IPS DF 6.9 (cell line): ENCODE data around the gene PRKN.
A peak's percentile ranks its signal among the peaks of the same experiment; 100 is the strongest.

ENCODE experiments used
- DNase-seq: peaks from one replicate; pipeline ENCODE4 v3.0.0-alpha.2; 2013; ENCODE audit warnings: low read depth, low spot score
- H3K27ac ChIP-seq: one replicate; pipeline ENCODE4 v1.5.1; 2013; ENCODE audit warnings: low read length, control low read depth
- H3K27me3 ChIP-seq: 2 replicates; pipeline ENCODE4 v1.6.1; 2013; ENCODE audit warnings: mild to moderate bottlenecking, low read length; ENCODE audit not compliant: control insufficient read depth, insufficient read depth
- H3K36me3 ChIP-seq: 2 replicates; pipeline ENCODE4 v1.6.1; 2013; ENCODE audit warnings: low read length; ENCODE audit not compliant: control insufficient read depth, insufficient read depth
- H3K4me1 ChIP-seq: 2 replicates; pipeline ENCODE4 v1.6.1; 2013; ENCODE audit warnings: low read length; ENCODE audit not compliant: control insufficient read depth, insufficient read depth
- H3K4me3 ChIP-seq: 2 replicates; pipeline ENCODE4 v1.5.1; 2013; ENCODE audit warnings: mild to moderate bottlenecking, low read length
- H3K9me3 ChIP-seq: 2 replicates; pipeline ENCODE4 v1.6.1; 2013; ENCODE audit warnings: low read length, inconsistent platforms; ENCODE audit not compliant: control insufficient read depth, insufficient read depth
- WGBS: extraction: QIAGEN DNeasy Blood & Tissue Kit; methylation state at CpG from one replicate; pipeline ENCODE4 v1.1.7; 2013; ENCODE audit warnings: mixed read lengths, missing lambda C conversion rate; ENCODE audit not compliant: insufficient read length, insufficient coverage; 5-methylcytosine and 5-hydroxymethylcytosine counted together

PRKN gene

GRCh38 chr6:161449521-161449920 lies 1278.0 kb downstream of the PRKN start:
- Histone ChIP-seq H3K9me3 (no peaks in the 10 kb centered on the region), H3K27me3 (no peaks in the 10 kb centered on the region), H3K4me1 (no peaks in the 10 kb centered on the region), H3K27ac (no peak overlapping the region), H3K36me3 (no peaks in the 10 kb centered on the region), H3K4me3 (no peak overlapping the region)
- WGBS = no CpG with 5 or more reads among the region's 3 CpGs
- DNase-seq = no peak

GRCh38 chr6:161446949-161447348 lies 1280.6 kb downstream of the PRKN start:
- Histone ChIP-seq H3K4me3 (no peak overlapping the region), H3K36me3 (no peaks in the 10 kb centered on the region)
- no CpG with 5 or more reads among the region's 7 CpGs for WGBS

GRCh38 chr6:161446296-161446925 lies 1281.2 kb downstream of the PRKN start:
- no peak overlapping the region for H3K4me3 ChIP-seq
- no peaks in the 10 kb centered on the region for H3K27me3 ChIP-seq
- H3K9me3 ChIP-seq = no peaks in the 10 kb centered on the region
- 100% methylated on average over 1 of the region's 6 CpGs for WGBS
- H3K4me1 ChIP-seq = peaks cover 2% of the 10 kb centered on the region; the same call in 1 of the 2 replicates
- no peak for DNase-seq
- no peak overlapping the region for H3K27ac ChIP-seq
- no peaks in the 10 kb centered on the region for H3K36me3 ChIP-seq

More at GRCh38 chr6:161446949-161447348, 1280.6 kb downstream of the PRKN start:
- no peak for DNase-seq
- peaks cover 2% of the 10 kb centered on the region; the same call in 1 of the 2 replicates for H3K4me1 ChIP-seq
- H3K9me3 ChIP-seq = no peaks in the 10 kb centered on the region
- no peak overlapping the region for H3K27ac ChIP-seq
- no peaks in the 10 kb centered on the region for H3K27me3 ChIP-seq

- H3K4me1 ChIP-seq = peaks cover 2% of the 10 kb centered on the region; the same call in 1 of the 2 replicates
- no CpG with 5 or more reads among the region's 20 CpGs for WGBS
- no peak overlapping the region for H3K4me3 ChIP-seq
- no peak overlapping the region for H3K27ac ChIP-seq
- no peaks in the 10 kb centered on the region for H3K27me3 ChIP-seq
- H3K9me3 ChIP-seq = no peaks in the 10 kb centered on the region
- DNase-seq = no peak
- no peaks in the 10 kb centered on the region for H3K36me3 ChIP-seq
Measured at GRCh38 chr6:161445021-161445799, 1282.4 kb downstream of the PRKN start.

- no peak for DNase-seq
- WGBS = no CpG with 5 or more reads among the region's 15 CpGs
- Histone ChIP-seq H3K27me3 (no peaks in the 10 kb centered on the region), H3K36me3 (no peaks in the 10 kb centered on the region), H3K4me1 (peaks cover 2% of the 10 kb centered on the region; the same call in 1 of the 2 replicates), H3K27ac (no peak overlapping the region), H3K4me3 (no peak overlapping the region), H3K9me3 (no peaks in the 10 kb centered on the region)
Measured at GRCh38 chr6:161444464-161444863, 1283.1 kb downstream of the PRKN start.

DNA sequence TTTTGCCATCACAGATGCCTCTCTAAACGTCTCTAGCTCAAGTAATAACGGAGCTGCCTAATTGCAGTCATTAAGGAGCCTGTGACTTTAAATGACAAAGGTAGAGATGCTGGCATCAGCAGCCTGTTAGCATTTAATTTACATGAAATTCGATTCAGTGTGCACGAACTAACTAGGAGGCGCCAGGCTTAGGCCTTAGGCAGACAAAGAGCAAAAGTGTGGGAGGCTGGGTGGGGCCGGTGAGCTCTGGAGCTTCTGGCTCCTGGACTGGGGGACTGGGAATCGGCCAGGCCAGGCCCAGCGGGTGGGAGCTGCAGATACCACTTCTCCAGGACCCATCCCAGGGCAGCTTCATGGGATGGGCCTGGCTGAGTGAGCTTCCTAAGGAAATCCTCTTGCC lies 1283.7 kb downstream of the PRKN start:
- WGBS = no CpG with 5 or more reads among the region's 8 CpGs
- peak; percentile 18 for DNase-seq
- Histone ChIP-seq H3K36me3 (no peaks in the 10 kb centered on the region), H3K4me1 (peaks cover 3% of the 10 kb centered on the region; the same call in 1 of the 2 replicates), H3K27me3 (no peaks in the 10 kb centered on the region), H3K4me3 (no peak overlapping the region), H3K9me3 (no peaks in the 10 kb centered on the region), H3K27ac (no peak overlapping the region)

GRCh38 chr6:161442420-161442819 lies 1285.1 kb downstream of the PRKN start:
- DNase-seq = no peak
- H3K36me3 ChIP-seq = no peaks in the 10 kb centered on the region
- peaks cover 3% of the 10 kb centered on the region; the same call in 1 of the 2 replicates for H3K4me1 ChIP-seq
- H3K4me3 ChIP-seq = no peak overlapping the region
- H3K27ac ChIP-seq = no peak overlapping the region
- no CpG with 5 or more reads among the region's 15 CpGs for WGBS
- no peaks in the 10 kb centered on the region for H3K9me3 ChIP-seq
- H3K27me3 ChIP-seq = no peaks in the 10 kb centered on the region

DNA sequence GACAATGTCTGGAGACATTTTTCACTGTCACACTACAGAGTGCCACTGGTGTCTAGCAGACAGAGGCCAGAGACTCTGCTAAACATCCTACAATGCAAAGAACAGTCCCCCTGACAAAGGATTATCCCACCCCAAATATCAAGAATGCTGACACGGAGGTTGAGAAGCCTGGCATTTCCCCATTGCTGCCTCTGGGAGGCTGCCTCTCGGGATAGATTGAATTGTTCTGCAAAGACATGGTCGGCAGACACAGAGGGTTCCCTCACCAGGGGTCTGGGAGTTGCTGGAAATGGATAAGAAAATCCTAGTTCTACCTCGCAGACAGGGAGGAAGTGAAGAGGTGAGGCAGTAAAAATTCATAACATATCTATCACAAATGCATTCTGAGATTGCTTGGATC lies 1287.3 kb downstream of the PRKN start:
- no peak for DNase-seq
- Histone ChIP-seq H3K9me3 (no peaks in the 10 kb centered on the region), H3K36me3 (no peaks in the 10 kb centered on the region), H3K4me1 (peaks cover 3% of the 10 kb centered on the region; the same call in 1 of the 2 replicates), H3K27me3 (no peaks in the 10 kb centered on the region), H3K4me3 (no peak overlapping the region), H3K27ac (no peak overlapping the region)
- no CpG with 5 or more reads among the region's 4 CpGs for WGBS

DNA sequence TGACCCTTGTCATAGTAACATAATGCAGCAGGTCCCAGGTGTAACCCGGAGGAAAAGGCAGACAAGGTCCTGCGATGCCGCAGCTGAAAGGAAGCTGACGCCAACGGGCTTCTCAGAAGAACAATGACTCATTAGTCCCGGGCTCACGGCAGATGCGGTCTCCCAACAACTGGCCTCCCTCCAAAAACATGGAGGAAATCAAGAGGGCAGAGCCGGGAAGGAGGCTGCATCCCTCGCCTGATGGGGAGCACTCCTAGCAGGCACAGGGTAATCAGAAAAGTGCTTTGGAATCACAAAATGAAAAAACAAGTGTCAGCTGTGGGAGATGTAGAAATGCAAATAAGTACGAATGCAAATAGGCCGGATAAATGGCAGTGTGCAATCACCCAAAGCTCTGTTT lies 1288.5 kb downstream of the PRKN start:
- Histone ChIP-seq H3K9me3 (no peaks in the 10 kb centered on the region), H3K36me3 (no peaks in the 10 kb centered on the region), H3K27me3 (no peaks in the 10 kb centered on the region), H3K4me1 (peaks cover 3% of the 10 kb centered on the region; the same call in 1 of the 2 replicates), H3K4me3 (no peak overlapping the region), H3K27ac (no peak overlapping the region)
- no peak for DNase-seq
- no CpG with 5 or more reads among the region's 12 CpGs for WGBS

GRCh38 chr6:161438430-161439030 lies 1289.0 kb downstream of the PRKN start:
- Histone ChIP-seq H3K4me3 (no peak overlapping the region), H3K27ac (no peak overlapping the region), H3K9me3 (no peaks in the 10 kb centered on the region), H3K27me3 (no peaks in the 10 kb centered on the region), H3K36me3 (no peaks in the 10 kb centered on the region), H3K4me1 (peaks cover 1% of the 10 kb centered on the region; the same call in 1 of the 2 replicates)
- WGBS = 100% methylated on average over 4 of the region's 12 CpGs
- no peak for DNase-seq
